ENCODE data around the gene ACSBG1.

The ACSBG1 gene

DNA sequence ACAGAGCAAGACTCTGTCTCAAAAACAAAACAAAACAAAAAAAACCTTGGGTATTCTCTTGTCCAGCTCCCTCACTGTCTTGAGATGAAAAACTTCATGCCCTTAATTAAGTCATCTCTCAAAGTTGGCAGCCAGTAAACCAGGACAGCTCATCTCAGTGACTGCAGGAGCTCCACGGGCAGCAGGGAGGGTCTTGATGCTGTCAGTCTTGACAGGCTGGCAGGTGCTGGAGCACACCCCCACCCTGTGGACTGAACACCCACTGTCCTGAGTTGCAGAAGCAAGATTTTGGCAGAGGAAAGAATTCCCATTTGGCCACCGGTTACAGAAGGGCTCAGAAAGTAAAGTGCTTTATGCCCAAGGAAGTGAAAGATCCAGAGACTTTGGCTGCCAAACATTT, 38.0 kb upstream of the ACSBG1 start:
- no peaks in the 10 kb centered on the region for H3K9me2 ChIP-seq (replicated peaks; ENCODE audit: insufficient read depth, low read length)

DNA sequence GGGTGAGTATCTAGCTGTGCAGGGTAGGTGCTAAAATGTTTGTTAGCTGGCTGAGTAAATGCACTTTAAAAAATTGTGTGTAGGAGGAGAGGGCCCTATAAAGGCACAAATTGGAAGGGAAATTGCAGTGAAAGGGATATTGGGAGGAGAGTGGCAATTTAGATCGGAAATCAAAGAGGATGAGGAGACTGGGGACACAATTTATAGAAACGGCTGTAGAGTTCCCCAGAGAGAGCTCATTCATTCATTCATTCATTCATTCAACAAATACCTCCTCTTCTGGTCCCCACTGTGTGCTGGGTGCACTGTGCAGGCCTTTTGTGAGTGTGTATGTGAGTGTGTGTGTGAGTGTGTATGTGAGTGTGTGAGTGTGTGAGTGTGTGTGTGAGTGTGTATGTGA, 32.4 kb upstream of the ACSBG1 start:
- Histone ChIP-seq H3K79me2 (ENCODE audit: insufficient read depth, low read length) (no peaks in the 10 kb centered on the region), H2AFZ (ENCODE audit: low read depth, low read length, severe bottlenecking) (no peak overlapping the region), H4K20me1 (ENCODE audit: low read depth, low read length) (no peaks in the 10 kb centered on the region), H3K4me3 (ENCODE audit: insufficient read depth, low read length, poor library complexity, severe bottlenecking) (no peak overlapping the region), H3F3A (ENCODE audit: insufficient read depth) (no peaks in the 10 kb centered on the region), H3K27ac (ENCODE audit: low read depth, low read length) (no peak overlapping the region), H3K9me3 (ENCODE audit: insufficient read depth, low read length) (no peaks in the 10 kb centered on the region), H3K4me2 (ENCODE audit: low read depth, low read length, poor library complexity, severe bottlenecking) (no peak overlapping the region), H3K27me3 (ENCODE audit: low read length) (no peaks in the 10 kb centered on the region), H3K36me3 (ENCODE audit: low read length) (no peaks in the 10 kb centered on the region), H3K9ac (ENCODE audit: low read length) (no peak overlapping the region), H3K9me2 (replicated peaks; ENCODE audit: insufficient read depth, low read length) (no peaks in the 10 kb centered on the region)
- no peak for TF ChIP-seq EZH2phosphoT487 (conservative IDR thresholded peaks at IDR 0.05; ENCODE audit: low read length)
- TF ChIP-seq, protein P1, sequence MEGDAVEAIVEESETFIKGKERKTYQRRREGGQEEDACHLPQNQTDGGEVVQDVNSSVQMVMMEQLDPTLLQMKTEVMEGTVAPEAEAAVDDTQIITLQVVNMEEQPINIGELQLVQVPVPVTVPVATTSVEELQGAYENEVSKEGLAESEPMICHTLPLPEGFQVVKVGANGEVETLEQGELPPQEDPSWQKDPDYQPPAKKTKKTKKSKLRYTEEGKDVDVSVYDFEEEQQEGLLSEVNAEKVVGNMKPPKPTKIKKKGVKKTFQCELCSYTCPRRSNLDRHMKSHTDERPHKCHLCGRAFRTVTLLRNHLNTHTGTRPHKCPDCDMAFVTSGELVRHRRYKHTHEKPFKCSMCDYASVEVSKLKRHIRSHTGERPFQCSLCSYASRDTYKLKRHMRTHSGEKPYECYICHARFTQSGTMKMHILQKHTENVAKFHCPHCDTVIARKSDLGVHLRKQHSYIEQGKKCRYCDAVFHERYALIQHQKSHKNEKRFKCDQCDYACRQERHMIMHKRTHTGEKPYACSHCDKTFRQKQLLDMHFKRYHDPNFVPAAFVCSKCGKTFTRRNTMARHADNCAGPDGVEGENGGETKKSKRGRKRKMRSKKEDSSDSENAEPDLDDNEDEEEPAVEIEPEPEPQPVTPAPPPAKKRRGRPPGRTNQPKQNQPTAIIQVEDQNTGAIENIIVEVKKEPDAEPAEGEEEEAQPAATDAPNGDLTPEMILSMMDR (IDR thresholded peaks at IDR 0.05; ENCODE audit: insufficient read depth, low read length, poor library complexity, severe bottlenecking), result no peak

More for the DNA sequence above, 38.0 kb upstream of the ACSBG1 start:
- no peak overlapping the region for H3K4me3 ChIP-seq (ENCODE audit: insufficient read depth, low read length, poor library complexity, severe bottlenecking)
- no peak overlapping the region for H2AFZ ChIP-seq (ENCODE audit: low read depth, low read length, severe bottlenecking)
- no peak for TF ChIP-seq EZH2phosphoT487 (conservative IDR thresholded peaks at IDR 0.05; ENCODE audit: low read length)
- TF ChIP-seq, protein P1 (IDR thresholded peaks at IDR 0.05; ENCODE audit: insufficient read depth, low read length, poor library complexity, severe bottlenecking), result no peak
- no peaks in the 10 kb centered on the region for H4K20me1 ChIP-seq (ENCODE audit: low read depth, low read length)
- H3K79me2 ChIP-seq (ENCODE audit: insufficient read depth, low read length), result no peaks in the 10 kb centered on the region
- no peak overlapping the region for H3K27ac ChIP-seq (ENCODE audit: low read depth, low read length)
- H3K9me3 ChIP-seq (ENCODE audit: insufficient read depth, low read length), result no peaks in the 10 kb centered on the region
- H3K4me2 ChIP-seq (ENCODE audit: low read depth, low read length, poor library complexity, severe bottlenecking), result no peak overlapping the region
- no peak overlapping the region for H3K9ac ChIP-seq (ENCODE audit: low read length)
- no peaks in the 10 kb centered on the region for H3F3A ChIP-seq (ENCODE audit: insufficient read depth)
- no peaks in the 10 kb centered on the region for H3K27me3 ChIP-seq (ENCODE audit: low read length)
- H3K36me3 ChIP-seq (ENCODE audit: low read length), result no peaks in the 10 kb centered on the region

DNA sequence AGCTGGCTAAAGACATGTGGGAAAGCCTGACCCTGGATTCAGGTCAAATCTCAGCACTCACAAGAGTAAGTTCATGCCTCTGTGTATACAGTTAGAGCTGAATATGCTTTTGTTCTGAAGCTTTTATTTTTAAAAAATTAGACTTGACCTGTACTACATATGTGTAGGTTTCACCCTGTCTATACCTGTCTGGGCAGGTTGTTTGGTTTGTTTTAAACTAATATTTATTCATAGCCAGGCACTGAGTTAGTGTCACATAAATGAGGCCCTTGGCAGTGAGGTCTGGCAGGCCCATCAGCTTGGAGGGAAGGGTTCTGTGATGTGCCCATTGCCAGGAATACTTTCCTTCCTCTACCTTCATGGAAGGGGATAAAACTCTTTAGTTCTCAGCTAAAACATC, 31.9 kb upstream of the ACSBG1 start:
- Histone ChIP-seq H3K9ac (ENCODE audit: low read length) (no peak overlapping the region), H2AFZ (ENCODE audit: low read depth, low read length, severe bottlenecking) (no peak overlapping the region), H3F3A (ENCODE audit: insufficient read depth) (no peaks in the 10 kb centered on the region)

More for the DNA sequence above, 31.9 kb upstream of the ACSBG1 start:
- H3K9me3 ChIP-seq (ENCODE audit: insufficient read depth, low read length), result no peaks in the 10 kb centered on the region
- no peaks in the 10 kb centered on the region for H3K36me3 ChIP-seq (ENCODE audit: low read length)
- no peak overlapping the region for H3K4me3 ChIP-seq (ENCODE audit: insufficient read depth, low read length, poor library complexity, severe bottlenecking)
- H3K9me2 ChIP-seq (replicated peaks; ENCODE audit: insufficient read depth, low read length), result no peaks in the 10 kb centered on the region
- H3K27me3 ChIP-seq (ENCODE audit: low read length), result no peaks in the 10 kb centered on the region
- H3K4me2 ChIP-seq (ENCODE audit: low read depth, low read length, poor library complexity, severe bottlenecking), result no peak overlapping the region
- no peaks in the 10 kb centered on the region for H4K20me1 ChIP-seq (ENCODE audit: low read depth, low read length)
- no peak overlapping the region for H3K27ac ChIP-seq (ENCODE audit: low read depth, low read length)
- no peaks in the 10 kb centered on the region for H3K79me2 ChIP-seq (ENCODE audit: insufficient read depth, low read length)
- TF ChIP-seq, protein P1 (IDR thresholded peaks at IDR 0.05; ENCODE audit: insufficient read depth, low read length, poor library complexity, severe bottlenecking), result no peak
- no peak for TF ChIP-seq EZH2phosphoT487 (conservative IDR thresholded peaks at IDR 0.05; ENCODE audit: low read length)

Measured in SU-DHL-6 (cell line).